Smooth muscle cell (in vitro differentiated cells): ENCODE measurements around the gene DGKD. TPM values are rescaled to one million over a fixed set of nuclear protein-coding genes. Genes with fewer than 3 reads are reported as not detected.

Experiments used
- DNase-seq: peaks from one replicate; lab custom pipeline; 2025; ENCODE audit not compliant: unreplicated experiment; lab: John Stamatoyannopoulos, UW
- H2AFZ ChIP-seq: fragments of 200-600 bp; sonication (generic); 2 replicates; pipeline ENCODE4 v1.6.0; 2016; ENCODE audit warnings: antibody characterized with exemption, low read depth, mild to moderate bottlenecking
- H3F3A ChIP-seq: fragments of 200-600 bp; sonication (generic); 2 replicates; pipeline ENCODE4 v1.6.0; 2017; ENCODE audit warnings: antibody characterized with exemption, low read depth
- H3K27ac ChIP-seq: fragments of 200-600 bp; sonication (generic); 2 replicates; pipeline ENCODE4 v1.5.1; 2016; ENCODE audit warnings: low read depth, mild to moderate bottlenecking
- H3K27me3 ChIP-seq: fragments of 200-600 bp; sonication (generic); 2 replicates; pipeline ENCODE4 v1.6.1; 2016; ENCODE audit warnings: low read depth, mild to moderate bottlenecking
- H3K36me3 ChIP-seq: fragments of 200-600 bp; sonication (generic); 2 replicates; pipeline ENCODE4 v1.5.1; 2016; ENCODE audit warnings: low read depth
- H3K4me1 ChIP-seq: fragments of 200-600 bp; sonication (generic); 2 replicates; pipeline ENCODE4 v1.5.1; 2016; ENCODE audit warnings: low read depth
- H3K4me2 ChIP-seq: fragments of 200-600 bp; sonication (generic); 2 replicates; pipeline ENCODE4 v1.6.0; 2016; ENCODE audit warnings: mild to moderate bottlenecking
- H3K4me3 ChIP-seq: fragments of 200-600 bp; sonication (generic); 2 replicates; pipeline ENCODE4 v1.5.1; 2016; ENCODE audit warnings: mild to moderate bottlenecking
- H3K79me2 ChIP-seq: fragments of 200-600 bp; sonication (generic); 2 replicates; pipeline ENCODE4 v1.6.0; 2016; ENCODE audit warnings: low read depth, mild to moderate bottlenecking
- H3K9ac ChIP-seq: fragments of 200-600 bp; sonication (generic); 2 replicates; pipeline ENCODE4 v1.6.0; 2016; ENCODE audit warnings: low read depth
- H3K9me3 ChIP-seq: fragments of 200-600 bp; sonication (generic); replicated peaks from 2 replicates; pipeline ENCODE4 v1.5.1; 2016; ENCODE audit warnings: low read depth
- H4K20me1 ChIP-seq: fragments of 200-600 bp; sonication (generic); 2 replicates; pipeline ENCODE4 v1.6.0; 2016; ENCODE audit warnings: low read depth
- CTCF ChIP-seq: fragments of 200-600 bp; sonication (generic); IDR thresholded peaks from 2 replicates; pipeline ENCODE4 v1.5.1; 2017; ENCODE audit warnings: borderline replicate concordance, mild to moderate bottlenecking, antibody characterized with exemption; ENCODE audit not compliant: insufficient read depth, poor library complexity, severe bottlenecking
- WGBS: methylation state at CpG from one replicate; pipeline ENCODE4 v1.1.7; 2016; ENCODE audit warnings: low lambda C conversion rate; 5-methylcytosine and 5-hydroxymethylcytosine counted together
- polyA plus RNA-seq: library from polyadenylated mRNA; unstranded; fragments of >200 nt; fragmentation: Nextera tagmentation; extraction: Ambion mirVana; gene quantifications from 2 replicates; pipeline ENCODE4 v1.2.1, GENCODE V29; 2016
- total RNA-seq: library from RNA; depleted of rRNA; stranded (reverse); fragments of >200 nt; gene quantifications from 2 replicates; pipeline ENCODE4 v1.2.3, GENCODE V29; 2014

The DGKD gene
- total and polyA plus RNA-seq, 2 experiments from 2014 or later, result 12.2 to 14.2 TPM

DNA sequence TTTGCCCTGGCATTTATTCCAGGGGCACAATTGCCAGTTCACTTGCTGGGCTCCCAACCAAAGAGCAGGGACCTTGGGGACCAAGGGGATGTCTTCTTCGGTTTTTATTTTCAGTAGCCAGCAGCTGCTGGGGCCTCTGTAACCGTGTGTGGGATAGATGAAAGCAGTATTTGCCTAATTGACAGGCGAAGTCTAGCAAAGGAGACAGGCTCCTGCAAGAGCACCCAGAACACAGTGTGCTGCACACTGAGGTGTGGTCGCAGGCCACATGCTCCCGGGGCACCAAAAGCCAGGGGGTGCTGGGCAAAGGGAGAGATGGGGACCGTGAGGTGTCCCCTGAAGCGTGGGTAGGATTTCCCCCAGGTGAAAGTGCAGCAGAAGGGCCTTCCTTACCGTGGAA lies 41.4 kb upstream of the DGKD start:
- Histone ChIP-seq H3K9me3 (no peaks in the 10 kb centered on the region), H4K20me1 (no peaks in the 10 kb centered on the region), H3K27ac (no peak overlapping the region), H3K36me3 (no peaks in the 10 kb centered on the region), H3K79me2 (no peaks in the 10 kb centered on the region), H2AFZ (no peak overlapping the region), H3K4me1 (no peaks in the 10 kb centered on the region), H3K27me3 (no peaks in the 10 kb centered on the region), H3K4me3 (no peak overlapping the region), H3F3A (no peaks in the 10 kb centered on the region), H3K9ac (no peak overlapping the region), H3K4me2 (no peak overlapping the region)
- 87% methylated on average over 8 of the region's 8 CpGs for WGBS
- no peak for DNase-seq
- no peak for TF ChIP-seq CTCF

GRCh38 chr2:233314180-233314925 lies 39.9 kb upstream of the DGKD start:
- no peaks in the 10 kb centered on the region for H3F3A ChIP-seq
- TF ChIP-seq CTCF, result no peak
- no peaks in the 10 kb centered on the region for H3K9me3 ChIP-seq
- no peak overlapping the region for H3K4me3 ChIP-seq
- no peaks in the 10 kb centered on the region for H3K4me1 ChIP-seq
- no peak for DNase-seq
- H3K27me3 ChIP-seq, result no peaks in the 10 kb centered on the region
- H3K36me3 ChIP-seq, result no peaks in the 10 kb centered on the region
- 96% methylated on average over 20 of the region's 20 CpGs for WGBS
- no peak overlapping the region for H3K27ac ChIP-seq
- no peak overlapping the region for H3K9ac ChIP-seq
- no peaks in the 10 kb centered on the region for H3K79me2 ChIP-seq
- no peaks in the 10 kb centered on the region for H4K20me1 ChIP-seq
- no peak overlapping the region for H2AFZ ChIP-seq
- H3K4me2 ChIP-seq, result no peak overlapping the region

- H3F3A ChIP-seq, result no peaks in the 10 kb centered on the region
- no peak for TF ChIP-seq CTCF
- H3K9ac ChIP-seq, result no peak overlapping the region
- no peaks in the 10 kb centered on the region for H3K27me3 ChIP-seq
- no peaks in the 10 kb centered on the region for H4K20me1 ChIP-seq
- H2AFZ ChIP-seq, result no peak overlapping the region
- H3K36me3 ChIP-seq, result no peaks in the 10 kb centered on the region
- WGBS, result 72% methylated on average over 7 of the region's 7 CpGs
- H3K9me3 ChIP-seq, result no peaks in the 10 kb centered on the region
- H3K79me2 ChIP-seq, result no peaks in the 10 kb centered on the region
- H3K27ac ChIP-seq, result no peak overlapping the region
- no peak overlapping the region for H3K4me2 ChIP-seq
- H3K4me3 ChIP-seq, result no peak overlapping the region
- no peak for DNase-seq
- no peaks in the 10 kb centered on the region for H3K4me1 ChIP-seq
Measured at GRCh38 chr2:233317196-233317943, 36.9 kb upstream of the DGKD start.
